Neuronal stem cell (in vitro differentiated cells): Measurements from ENCODE around the gene TAB3.

ENCODE experiments used
- DNase-seq: peaks from one replicate; pipeline ENCODE4 v3.0.0-alpha.2; 2013; ENCODE audit warnings: low spot score
- H2AFZ ChIP-seq: one replicate; pipeline ENCODE4 v1.6.1; 2013; ENCODE audit warnings: mild to moderate bottlenecking, low read length, inconsistent platforms
- H2AK5ac ChIP-seq: 2 replicates; pipeline ENCODE4 v1.6.1; 2013; ENCODE audit warnings: low read depth, mild to moderate bottlenecking, inconsistent platforms, low read length, moderate library complexity, mixed read lengths
- H2BK120ac ChIP-seq: 2 replicates; pipeline ENCODE4 v1.6.1; 2013; ENCODE audit warnings: low read depth, mild to moderate bottlenecking, inconsistent platforms, low read length, moderate library complexity, mixed read lengths
- H2BK12ac ChIP-seq: one replicate; pipeline ENCODE4 v1.6.1; 2013; ENCODE audit warnings: low read length, inconsistent platforms
- H2BK15ac ChIP-seq: 2 replicates; pipeline ENCODE4 v1.6.1; 2013; ENCODE audit warnings: mild to moderate bottlenecking, low read length, inconsistent platforms, mixed read lengths
- H2BK5ac ChIP-seq: one replicate; pipeline ENCODE4 v1.6.1; 2013; ENCODE audit warnings: inconsistent platforms, mild to moderate bottlenecking, low read length, moderate library complexity
- H3K14ac ChIP-seq: one replicate; pipeline ENCODE4 v1.6.1; 2013; ENCODE audit warnings: low read length, inconsistent platforms
- H3K18ac ChIP-seq: 2 replicates; pipeline ENCODE4 v1.6.1; 2013; ENCODE audit warnings: low read length, inconsistent platforms
- H3K23ac ChIP-seq: 2 replicates; pipeline ENCODE4 v1.6.1; 2013; ENCODE audit warnings: low read depth, mild to moderate bottlenecking, mixed read lengths, low read length, inconsistent platforms; ENCODE audit not compliant: poor library complexity
- H3K27ac ChIP-seq: replicated peaks from 3 replicates; pipeline ENCODE4 v1.5.1; 2013; ENCODE audit warnings: low read length, inconsistent platforms
- H3K27me3 ChIP-seq, 3 experiments: 2 replicates each; pipeline ENCODE4 v1.6.1; 2013; ENCODE audit warnings: low read length in 3 of 3, mild to moderate bottlenecking in 2 of 3, inconsistent platforms in 1 of 3, low read depth in 1 of 3, mixed read lengths in 1 of 3, moderate library complexity in 1 of 3; ENCODE audit not compliant: control insufficient read depth in 3 of 3, insufficient read depth in 3 of 3
- H3K36me3 ChIP-seq, 2 donors: replicated peaks in 1 of 2; 2 replicates each; pipeline ENCODE4 v1.6.1; 2013; ENCODE audit warnings: low read length in 2 of 2; ENCODE audit not compliant: control insufficient read depth in 2 of 2, insufficient read depth in 2 of 2
- H3K4ac ChIP-seq: 2 replicates; pipeline ENCODE4 v1.6.1; 2013; ENCODE audit warnings: inconsistent platforms, mild to moderate bottlenecking, low read length, moderate library complexity
- H3K4me1 ChIP-seq, 2 donors: 1 replicate in 1 of 2; 2 replicates in 1 of 2; pipeline ENCODE4 v1.6.1; 2013; ENCODE audit warnings: low read length in 2 of 2, low read depth in 1 of 2; ENCODE audit not compliant: control insufficient read depth in 2 of 2, insufficient read depth in 1 of 2
- H3K4me2 ChIP-seq: one replicate; pipeline ENCODE4 v1.6.1; 2013; ENCODE audit warnings: mild to moderate bottlenecking, low read length, inconsistent platforms; ENCODE audit not compliant: insufficient read depth, poor library complexity, severe bottlenecking
- H3K4me3 ChIP-seq, 2 donors: 2 replicates each; pipeline ENCODE4 v1.5.1; 2013; ENCODE audit warnings: low read length in 2 of 2, mild to moderate bottlenecking in 2 of 2, inconsistent platforms in 1 of 2, moderate library complexity in 1 of 2
- H3K79me1 ChIP-seq: one replicate; pipeline ENCODE4 v1.6.1; 2013; ENCODE audit warnings: low read depth, mild to moderate bottlenecking, inconsistent platforms, low read length, moderate library complexity
- H3K9ac ChIP-seq: one replicate; pipeline ENCODE4 v1.6.1; 2013; ENCODE audit warnings: mild to moderate bottlenecking, low read depth, low read length, inconsistent platforms; ENCODE audit not compliant: poor library complexity
- H3K9me3 ChIP-seq, 2 donors: replicated peaks in 1 of 2; 2 replicates each; pipeline versions ENCODE3 to v1.6.1; 2013; ENCODE audit warnings: low read length in 2 of 2, mild to moderate bottlenecking in 2 of 2, inconsistent platforms in 1 of 2, low read depth in 1 of 2, mixed read lengths in 1 of 2, moderate library complexity in 1 of 2; ENCODE audit not compliant: control insufficient read depth in 2 of 2, insufficient read depth in 1 of 2
- H4K8ac ChIP-seq: one replicate; pipeline ENCODE4 v1.6.1; 2013; ENCODE audit warnings: low read depth, mild to moderate bottlenecking, inconsistent platforms, low read length, moderate library complexity
- H4K91ac ChIP-seq: one replicate; pipeline ENCODE4 v1.6.1; 2013; ENCODE audit warnings: low read length, low read depth, mild to moderate bottlenecking, inconsistent platforms; ENCODE audit not compliant: poor library complexity
- WGBS, 2 donors: extraction: QIAGEN DNeasy Blood & Tissue Kit; methylation state at CpG; one replicate each; pipeline ENCODE4 v1.1.7; 2013; ENCODE audit warnings: missing lambda C conversion rate in 2 of 2, mixed read lengths in 1 of 2; ENCODE audit not compliant: insufficient read length in 2 of 2, insufficient replicate concordance in 1 of 2; ENCODE audit errors: extremely low coverage in 2 of 2; 5-methylcytosine and 5-hydroxymethylcytosine counted together

TAB3 gene

GRCh38 chrX:30779453-30780030 is 109.5 kb downstream of the TAB3 start:
- H3K14ac ChIP-seq = no peak overlapping the region
- no peak overlapping the region for H3K4me2 ChIP-seq
- peaks cover 1% of the 10 kb centered on the region for H3K79me1 ChIP-seq
- H3K23ac ChIP-seq = no peak overlapping the region
- no peak overlapping the region for H4K91ac ChIP-seq
- H3K27me3 ChIP-seq = no peaks in the 10 kb centered on the region
- no peak overlapping the region for H2AFZ ChIP-seq
- no peak overlapping the region for H3K9ac ChIP-seq
- no peak overlapping the region for H3K4me3 ChIP-seq
- no peak overlapping the region for H2AK5ac ChIP-seq
- H3K27ac ChIP-seq = no peak overlapping the region
- no peaks in the 10 kb centered on the region for H3K9me3 ChIP-seq
- DNase-seq = no peak
- no peak overlapping the region for H2BK15ac ChIP-seq
- WGBS, 2 donors = no CpG with 5 or more reads among the region's 19 CpGs
- H2BK5ac ChIP-seq = no peak overlapping the region
- H4K8ac ChIP-seq = no peak overlapping the region
- no peaks in the 10 kb centered on the region for H3K36me3 ChIP-seq
- H3K4ac ChIP-seq = no peak overlapping the region
- no peak overlapping the region for H2BK12ac ChIP-seq
- no peak overlapping the region for H2BK120ac ChIP-seq
- no peak overlapping the region for H3K18ac ChIP-seq
- no peaks in the 10 kb centered on the region for H3K4me1 ChIP-seq

DNA sequence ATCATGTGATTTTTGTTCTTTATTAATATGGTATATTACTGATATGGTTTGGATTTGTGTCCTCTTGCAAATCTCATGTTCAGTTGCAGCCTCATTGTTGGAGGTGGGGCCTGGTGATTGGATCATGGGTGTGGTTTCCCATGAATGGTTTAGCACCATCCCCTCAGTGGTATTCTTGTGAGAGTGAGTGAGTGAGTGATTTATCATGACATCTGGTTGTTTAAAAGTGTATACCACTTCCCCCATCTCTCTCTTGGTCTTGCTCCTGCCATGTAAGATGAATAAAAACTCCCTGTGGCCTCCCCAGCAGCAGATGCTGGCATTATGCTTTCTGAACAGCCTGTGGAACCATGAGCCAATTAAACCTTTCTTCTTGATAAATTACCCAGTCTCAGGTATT is 111.5 kb downstream of the TAB3 start:
- H3K4me3 ChIP-seq = no peak overlapping the region
- no peak overlapping the region for H3K27ac ChIP-seq
- H3K18ac ChIP-seq = no peak overlapping the region
- H3K4me1 ChIP-seq = no peaks in the 10 kb centered on the region
- no peak overlapping the region for H4K91ac ChIP-seq
- no peak overlapping the region for H3K14ac ChIP-seq
- no peak overlapping the region for H2AK5ac ChIP-seq
- H3K79me1 ChIP-seq = peaks cover 1% of the 10 kb centered on the region
- H2BK12ac ChIP-seq = no peak overlapping the region
- no peak overlapping the region for H2BK5ac ChIP-seq
- DNase-seq = no peak
- no peak overlapping the region for H2BK15ac ChIP-seq
- H2AFZ ChIP-seq = no peak overlapping the region
- no peaks in the 10 kb centered on the region for H3K9me3 ChIP-seq
- H3K27me3 ChIP-seq = no peaks in the 10 kb centered on the region
- H4K8ac ChIP-seq = no peak overlapping the region
- no peak overlapping the region for H3K9ac ChIP-seq
- no peak overlapping the region for H3K4me2 ChIP-seq
- no peak overlapping the region for H2BK120ac ChIP-seq
- no peak overlapping the region for H3K4ac ChIP-seq
- H3K23ac ChIP-seq = no peak overlapping the region
- no peaks in the 10 kb centered on the region for H3K36me3 ChIP-seq
